ENCODE data around the gene SREBF1.

SREBF1 gene

DNA sequence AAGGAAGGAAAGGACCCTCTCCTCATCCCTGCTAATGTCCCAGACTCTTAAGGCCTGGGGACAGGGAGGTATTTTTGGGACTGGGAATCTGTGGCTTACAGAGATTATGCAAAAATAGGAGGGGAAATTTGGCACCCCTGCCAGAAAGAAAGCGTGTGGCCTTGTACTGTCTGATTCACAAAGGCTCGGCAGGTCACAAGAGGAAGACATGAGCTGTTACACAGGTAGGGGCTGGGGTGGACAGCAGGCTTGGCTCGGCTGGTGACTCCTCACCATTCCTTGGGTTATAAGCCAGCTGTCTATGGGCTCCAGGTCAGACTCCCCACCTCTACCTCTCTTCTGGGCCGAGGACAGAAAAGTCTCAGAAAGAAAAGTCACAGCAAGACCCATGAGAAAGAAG lies 20.7 kb upstream of the SREBF1 start:
- DNase-seq: no peak

DNA sequence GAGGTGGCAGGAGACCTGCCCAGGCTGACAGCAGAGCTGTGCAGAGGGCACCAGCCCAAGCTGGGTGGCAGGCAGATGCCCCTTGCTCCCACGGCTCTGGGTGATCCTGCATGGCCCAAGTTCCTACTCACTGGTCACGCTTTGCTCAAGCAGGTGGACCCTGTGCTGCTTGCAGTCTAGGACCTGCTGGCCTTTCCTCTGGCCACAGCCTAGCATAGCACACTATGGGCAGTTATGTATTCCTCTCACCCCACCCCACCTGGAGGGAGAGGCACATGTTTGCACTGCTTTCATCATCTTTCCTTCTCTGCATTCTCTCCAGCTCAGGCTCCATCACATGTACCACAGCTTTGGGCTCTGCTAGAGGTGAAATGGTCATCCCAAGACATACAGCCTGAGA lies 19.6 kb upstream of the SREBF1 start:
- no peak for DNase-seq

DNA sequence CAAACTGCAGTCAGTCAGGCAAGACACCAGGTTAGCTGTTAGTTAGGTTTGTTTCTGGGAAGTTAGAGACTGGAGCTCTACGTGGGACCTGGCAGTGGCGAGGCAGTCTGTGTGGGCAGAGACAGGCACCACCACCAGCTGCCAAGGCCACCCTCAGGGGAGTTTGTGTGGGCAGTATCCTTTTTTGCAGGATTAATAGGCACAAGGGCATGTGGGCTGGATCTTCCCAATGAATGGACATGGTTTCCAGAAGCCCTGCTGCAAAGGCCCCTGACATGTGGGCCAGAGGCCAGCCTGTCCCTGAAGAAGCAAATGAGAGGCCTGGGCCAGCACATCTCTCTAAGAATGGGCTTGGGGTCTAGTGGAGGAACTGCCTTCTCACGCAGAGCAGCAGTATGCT lies 19.2 kb upstream of the SREBF1 start:
- DNase-seq: no peak

DNA sequence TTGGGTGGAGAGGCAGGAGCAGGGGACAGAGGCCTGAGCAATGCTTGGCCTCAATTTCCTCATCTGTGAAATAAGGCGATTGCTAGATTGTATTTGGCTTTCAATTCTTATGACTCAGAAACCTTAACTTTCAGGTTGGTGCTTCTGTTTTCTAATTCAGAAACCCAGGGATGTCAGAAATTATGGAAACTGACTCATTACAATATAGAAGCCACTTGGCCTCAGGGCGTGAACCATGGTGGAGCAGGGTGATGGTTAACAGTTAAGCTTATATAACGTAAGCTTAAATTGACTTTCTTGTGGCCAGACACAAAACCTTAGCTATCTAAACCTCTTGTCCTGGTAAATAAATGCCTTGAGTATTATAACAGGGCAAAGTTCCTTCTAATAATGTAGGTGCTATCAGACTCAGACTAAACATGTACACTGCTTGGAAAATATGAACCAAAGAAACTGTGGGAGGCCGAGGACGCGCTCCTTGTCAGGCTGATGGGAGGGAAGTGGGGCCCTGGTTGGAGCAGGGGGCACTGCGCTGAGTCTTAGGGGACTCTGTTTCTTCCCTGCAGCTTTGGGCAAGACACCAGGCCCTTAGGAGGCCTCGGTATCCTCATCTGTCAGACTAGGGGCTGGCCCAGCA lies 17.1 kb upstream of the SREBF1 start:
- DNase-seq: no peak

DNA sequence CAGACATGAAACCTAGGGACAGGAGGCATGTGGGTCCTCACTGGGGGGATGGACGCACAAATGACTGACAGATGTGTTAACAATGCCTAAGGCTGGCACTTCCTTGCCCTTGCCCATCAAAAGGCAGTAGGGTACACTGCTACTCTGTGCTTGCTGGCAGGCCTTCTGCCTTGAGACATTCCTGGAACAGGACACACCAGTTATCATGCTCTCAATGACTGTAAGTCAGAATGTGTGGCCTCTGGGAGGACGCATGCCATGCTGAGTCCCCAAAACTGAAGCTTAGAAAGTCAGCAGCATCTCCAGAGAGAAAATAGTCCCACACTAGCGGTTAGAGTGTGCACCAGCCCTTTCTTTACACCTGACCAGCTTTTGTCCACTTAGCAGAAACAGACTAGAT lies 16.1 kb upstream of the SREBF1 start:
- no peak for DNase-seq

DNA sequence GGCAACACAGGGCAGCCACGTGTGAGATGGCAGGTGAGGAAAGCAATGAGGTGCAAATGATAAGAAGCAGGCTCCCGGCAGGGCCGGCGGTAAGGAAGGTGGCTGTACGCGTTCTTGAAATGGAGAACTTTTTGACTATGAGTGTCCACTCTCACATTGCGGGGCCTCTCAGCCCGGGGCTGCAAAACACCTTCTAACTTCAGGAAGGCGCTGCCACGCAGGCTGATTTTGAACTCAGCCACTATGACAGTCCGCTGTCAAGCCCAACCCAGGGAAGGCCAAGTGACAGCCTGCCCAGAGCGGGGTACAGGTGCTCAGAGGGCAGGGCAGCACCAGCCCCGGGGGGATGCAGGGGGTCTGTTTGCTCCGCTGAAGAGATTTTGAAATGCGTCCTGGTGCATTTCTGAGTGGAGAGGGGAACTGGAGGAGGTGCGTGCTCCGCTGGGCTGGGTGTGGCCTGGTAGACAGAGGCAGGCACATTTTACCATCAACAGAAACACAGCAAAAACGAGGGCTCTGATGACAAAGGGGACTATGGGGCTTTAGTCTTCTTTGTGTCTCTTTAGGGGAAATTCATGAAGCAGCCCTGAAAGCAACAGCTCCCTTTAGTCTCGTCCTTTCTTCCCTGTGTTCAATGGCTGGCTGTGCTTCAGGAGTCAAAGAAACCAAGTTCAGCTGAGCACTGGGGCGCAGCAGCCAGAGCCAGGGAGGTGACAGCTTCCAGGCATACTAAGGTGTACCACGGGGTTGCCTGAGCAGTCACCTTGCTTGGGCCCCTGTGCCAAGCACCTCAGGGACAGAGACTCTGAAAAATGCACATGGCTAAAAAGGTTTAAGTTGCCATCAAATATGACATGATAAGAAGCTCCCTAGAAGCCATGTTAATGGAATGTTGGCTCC lies 14.6 kb upstream of the SREBF1 start:
- no peak for DNase-seq

DNA sequence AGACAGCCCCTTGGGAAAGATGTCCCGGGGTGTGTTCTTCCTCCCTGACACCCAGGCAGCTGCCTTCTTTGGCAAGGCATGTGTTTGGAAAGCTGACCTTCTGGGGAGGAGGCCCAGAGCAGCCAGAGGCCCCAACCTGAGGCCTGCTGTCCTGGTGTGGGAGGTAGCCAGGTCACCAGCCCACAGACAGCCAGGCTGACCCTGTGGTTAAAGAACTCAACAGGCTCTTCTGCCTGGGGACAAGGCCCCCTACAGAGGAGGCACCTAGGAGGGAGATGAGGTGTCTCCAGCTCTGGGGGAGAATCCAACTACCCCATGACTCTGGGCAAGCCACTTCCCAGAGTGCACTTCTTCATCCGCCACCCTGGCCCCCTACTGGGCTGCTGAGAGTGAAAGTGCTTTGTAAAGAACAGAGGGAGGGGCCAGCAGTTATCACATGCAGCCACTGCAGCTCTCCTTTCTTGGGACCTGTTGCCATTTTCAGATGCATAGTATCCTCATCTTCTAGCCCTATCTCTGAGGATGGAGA lies 13.1 kb upstream of the SREBF1 start:
- peak; percentile 42 for DNase-seq

DNA sequence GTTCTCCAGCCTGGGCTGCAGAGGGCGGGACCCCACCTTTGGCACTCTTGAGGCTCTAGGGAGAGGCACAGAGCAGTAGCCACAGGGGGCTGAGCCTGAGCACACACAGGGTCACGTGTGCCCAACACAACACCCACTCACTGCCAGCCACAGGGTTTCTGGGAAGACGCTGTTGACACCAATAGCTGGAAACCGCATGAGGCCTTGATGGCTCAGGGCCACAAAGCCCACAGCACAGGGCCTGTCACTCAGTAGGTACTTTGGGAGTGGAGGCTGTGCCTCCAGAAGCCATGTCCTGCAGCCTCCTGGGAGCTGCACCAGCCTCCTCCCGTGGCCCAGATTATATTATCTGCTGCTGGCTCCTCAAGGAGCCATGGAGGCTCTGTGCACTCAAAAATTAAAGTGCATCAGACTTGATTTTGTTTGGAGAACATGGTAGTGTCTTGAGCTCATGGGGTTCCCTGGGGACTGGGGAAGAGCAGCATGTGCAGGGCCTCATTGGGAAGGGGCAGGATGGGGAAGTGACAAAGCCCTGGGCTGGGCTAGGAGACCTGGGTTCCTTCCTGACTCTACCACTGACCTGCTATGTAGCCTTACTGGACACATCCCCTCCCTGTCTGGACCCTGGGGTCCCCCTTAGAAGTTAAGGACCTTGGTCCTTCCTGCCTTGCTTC lies 12.5 kb upstream of the SREBF1 start:
- DNase-seq: peak; percentile 28

DNA sequence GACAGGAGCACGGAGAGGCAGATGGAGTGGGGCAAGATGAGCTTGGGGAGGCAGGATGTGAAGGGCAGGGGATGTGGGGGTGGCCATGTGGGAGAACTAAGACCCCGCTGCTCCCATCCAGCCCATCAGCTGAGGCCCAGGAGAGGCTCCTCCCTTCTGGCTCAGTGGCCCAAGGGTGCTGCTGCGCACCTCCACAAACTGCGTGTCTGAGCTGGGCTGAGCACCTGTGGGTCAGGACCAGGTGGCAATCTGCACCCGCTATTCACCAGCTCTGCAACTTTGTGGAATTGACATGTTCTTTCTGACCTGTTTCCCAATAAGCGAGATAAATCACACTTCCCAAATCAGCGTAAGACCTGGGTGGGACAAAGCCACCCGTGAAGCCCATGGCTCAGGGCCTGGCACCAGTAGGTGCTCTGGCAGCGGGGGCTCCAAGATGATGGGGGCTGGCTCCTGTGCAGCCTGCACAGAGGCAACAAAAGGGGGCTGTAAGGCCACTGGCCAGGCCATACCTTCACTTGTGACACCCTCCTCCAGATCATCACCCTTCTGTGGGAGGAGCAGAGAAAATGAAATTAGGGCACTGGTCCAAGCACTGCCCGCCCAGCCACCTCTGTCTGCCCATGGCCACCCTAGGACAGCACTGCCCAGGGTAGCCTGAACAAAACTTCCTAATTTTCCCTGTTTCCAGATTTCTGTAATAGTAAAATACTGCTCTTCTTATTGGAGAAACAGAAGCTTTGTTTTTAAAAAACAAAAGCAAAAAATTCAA lies 11.7 kb upstream of the SREBF1 start:
- no peak for DNase-seq

DNA sequence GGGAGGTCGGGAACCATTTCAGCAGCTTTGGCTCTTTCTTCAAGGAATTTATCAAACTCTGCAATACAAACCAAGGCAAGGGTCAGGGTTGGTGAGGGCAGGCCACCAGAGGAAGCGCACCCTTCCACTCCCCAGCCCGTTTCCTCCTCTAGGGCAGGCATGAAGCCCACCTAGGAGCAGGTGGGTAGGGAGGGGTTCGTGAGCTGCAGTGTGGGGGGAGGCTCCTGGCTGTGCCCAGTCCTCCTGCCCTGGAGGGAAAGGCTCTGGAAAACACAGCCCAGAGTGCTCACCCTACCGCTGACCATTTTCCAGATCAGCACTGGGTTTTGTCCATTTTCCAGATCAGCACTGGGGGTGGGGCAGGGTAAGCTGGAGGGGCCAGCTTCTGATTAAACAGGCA lies 10.9 kb upstream of the SREBF1 start:
- DNase-seq: no peak

DNA sequence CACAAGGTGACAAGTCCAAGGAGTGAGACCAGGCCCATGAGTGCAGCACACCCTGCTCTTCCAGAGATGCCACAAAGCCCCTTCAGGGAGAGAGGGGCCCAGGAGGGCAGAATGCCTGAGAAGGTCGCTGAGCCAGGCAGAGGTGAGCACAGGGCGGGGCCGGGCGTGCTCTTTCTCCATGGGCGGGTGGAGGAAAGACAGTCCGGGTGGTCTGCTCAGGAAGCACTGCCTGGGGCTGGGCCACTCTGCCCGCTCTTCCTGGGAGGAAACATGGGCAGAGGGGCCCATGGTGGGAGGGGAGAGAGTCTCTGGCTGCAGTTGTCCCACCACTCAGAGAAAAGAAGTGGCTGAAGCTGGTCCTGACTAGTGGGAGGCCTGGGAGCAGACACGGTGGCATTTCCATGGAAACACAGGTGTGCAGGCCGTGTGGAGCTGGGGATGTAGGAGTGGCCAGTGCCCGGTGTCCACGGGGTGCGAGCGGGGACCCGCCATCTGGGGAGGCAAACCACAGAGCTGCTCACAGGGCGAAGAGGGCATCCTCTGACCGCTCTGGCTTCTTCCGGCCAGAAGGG lies 10.4 kb upstream of the SREBF1 start:
- DNase-seq: no peak

DNA sequence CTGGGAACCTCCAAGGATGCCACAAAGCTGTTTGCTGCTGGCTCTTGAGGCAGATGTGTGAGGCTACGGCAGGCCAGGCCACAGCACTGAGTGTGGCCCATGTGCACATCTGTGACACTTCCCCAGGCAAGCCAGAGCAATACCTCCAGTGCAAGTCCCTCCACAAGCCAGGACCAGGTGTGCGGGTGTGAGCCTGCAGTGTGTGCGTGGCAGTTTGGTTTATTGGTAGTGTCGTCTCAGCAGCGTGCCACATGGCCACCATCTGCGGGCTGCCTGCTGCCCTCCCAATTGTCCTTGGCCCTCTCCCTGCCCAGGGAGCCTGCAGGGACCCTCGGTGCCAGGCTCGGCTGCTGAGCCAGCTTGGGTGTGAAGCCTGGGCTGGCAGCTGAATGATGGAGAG lies 9.9 kb upstream of the SREBF1 start:
- no peak for DNase-seq

DNA sequence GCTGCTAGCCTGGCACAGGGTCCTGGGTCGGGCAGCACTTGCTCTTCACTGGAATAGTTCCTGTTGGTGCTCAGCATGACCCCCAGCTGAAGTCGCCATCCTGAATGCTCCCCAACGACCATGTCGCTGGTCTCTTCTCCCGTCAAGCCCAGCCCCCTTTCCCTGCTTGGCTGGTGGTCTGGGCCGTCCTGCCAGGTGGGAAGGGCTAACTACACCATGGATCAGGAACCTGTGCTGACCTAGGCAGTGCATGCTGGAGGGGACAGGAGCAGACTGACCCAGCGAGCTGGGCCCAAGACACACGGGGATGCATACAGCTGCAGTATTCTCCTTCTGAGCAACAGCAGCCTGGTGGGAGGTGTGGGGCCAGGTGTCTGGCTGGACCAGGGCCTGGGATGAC lies 9.2 kb upstream of the SREBF1 start:
- no peak for DNase-seq

DNA sequence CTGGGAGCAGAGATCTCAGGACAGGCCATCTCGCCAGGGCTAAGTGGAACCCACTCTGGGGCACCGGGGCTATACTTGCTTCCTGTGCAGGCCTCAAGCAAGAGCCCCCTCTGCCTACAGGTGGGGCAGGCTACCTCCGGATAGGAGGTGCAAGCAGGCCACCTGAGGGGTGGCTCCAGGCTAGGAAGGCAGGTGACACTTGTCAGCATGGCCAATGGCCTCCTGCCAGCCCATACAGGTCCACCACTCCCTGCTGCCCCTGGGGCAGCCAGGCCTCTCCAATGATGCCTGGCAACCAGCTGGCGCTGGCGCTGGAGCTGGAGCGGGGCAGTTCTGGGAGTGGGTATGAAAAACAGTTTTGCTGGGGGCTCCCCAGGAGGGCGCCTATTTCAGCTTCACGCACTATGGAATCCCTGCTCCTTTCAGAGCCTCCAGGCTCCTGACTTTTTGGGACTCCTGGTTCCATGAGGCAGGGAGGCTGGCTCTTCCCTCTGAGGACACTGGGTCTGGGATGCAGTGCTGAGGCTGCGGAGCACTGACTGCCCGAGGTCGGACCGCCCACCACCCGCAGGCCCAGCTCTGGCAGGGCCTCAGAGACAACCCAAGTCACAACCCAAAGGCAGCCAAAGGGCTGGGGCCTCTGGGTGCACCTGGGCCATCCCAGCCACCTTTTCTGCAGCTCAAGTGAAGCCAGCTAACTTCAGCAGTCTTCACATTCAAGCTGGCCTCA lies 8.4 kb upstream of the SREBF1 start:
- no peak for DNase-seq

DNA sequence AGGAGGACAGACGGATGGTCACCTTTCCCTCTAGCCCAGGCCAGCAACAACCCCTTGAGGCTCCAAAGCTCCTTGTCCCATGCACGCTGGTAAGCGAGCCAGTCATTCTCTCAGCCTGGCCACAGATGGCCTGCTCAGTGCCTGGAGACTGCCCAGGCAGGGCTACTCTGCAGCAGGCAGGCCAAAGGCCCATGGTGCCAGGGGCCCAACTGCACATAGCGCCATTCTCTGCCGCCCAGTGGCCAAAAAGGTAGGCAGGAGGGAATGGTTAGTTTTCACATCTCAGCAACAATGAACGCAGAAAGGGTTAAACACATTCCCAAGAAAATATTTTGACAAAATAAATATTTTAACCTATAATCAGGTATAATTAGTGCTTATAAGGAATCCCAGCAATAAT lies 7.7 kb upstream of the SREBF1 start:
- DNase-seq: no peak

DNA sequence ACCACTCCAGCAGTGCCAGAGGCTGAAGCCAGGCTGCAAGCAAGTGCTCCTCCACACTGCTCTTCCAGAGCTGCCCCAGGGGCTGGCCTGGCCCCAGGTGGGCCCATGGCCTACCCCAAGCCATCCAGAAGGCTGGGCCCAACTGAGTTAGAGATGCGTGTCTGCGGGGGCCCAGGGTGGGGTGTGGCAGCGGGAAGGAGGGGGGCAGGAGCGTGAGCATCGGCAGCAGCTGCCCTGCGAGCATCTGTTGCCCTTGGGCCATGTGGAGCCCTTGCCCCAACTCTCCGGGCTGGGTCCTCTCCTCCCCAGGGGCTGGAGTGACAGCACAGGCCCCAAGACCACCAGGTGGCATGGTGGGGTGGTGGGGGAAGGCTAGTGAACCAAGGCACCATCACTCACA lies 7.3 kb upstream of the SREBF1 start:
- no peak for DNase-seq

DNA sequence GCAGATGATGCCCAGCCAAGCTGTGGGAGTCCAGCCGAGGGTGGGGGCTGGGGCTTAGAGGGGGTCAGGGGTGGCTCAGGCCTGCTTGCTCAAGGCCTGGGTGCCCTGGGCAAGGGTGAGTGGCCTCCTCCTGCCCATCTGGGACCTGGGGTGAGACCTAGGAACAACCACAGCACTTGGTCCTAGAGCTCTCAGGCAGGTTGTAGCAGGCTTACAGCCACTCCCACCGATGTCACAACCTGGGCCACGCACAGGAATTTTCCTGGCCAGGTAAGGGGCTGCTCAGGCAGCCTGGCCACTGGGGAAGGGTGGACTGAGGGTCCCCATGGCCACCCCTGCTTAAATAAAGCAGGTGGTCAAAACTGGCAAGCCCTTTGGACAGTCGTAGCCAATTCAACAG lies 6.3 kb upstream of the SREBF1 start:
- no peak for DNase-seq

DNA sequence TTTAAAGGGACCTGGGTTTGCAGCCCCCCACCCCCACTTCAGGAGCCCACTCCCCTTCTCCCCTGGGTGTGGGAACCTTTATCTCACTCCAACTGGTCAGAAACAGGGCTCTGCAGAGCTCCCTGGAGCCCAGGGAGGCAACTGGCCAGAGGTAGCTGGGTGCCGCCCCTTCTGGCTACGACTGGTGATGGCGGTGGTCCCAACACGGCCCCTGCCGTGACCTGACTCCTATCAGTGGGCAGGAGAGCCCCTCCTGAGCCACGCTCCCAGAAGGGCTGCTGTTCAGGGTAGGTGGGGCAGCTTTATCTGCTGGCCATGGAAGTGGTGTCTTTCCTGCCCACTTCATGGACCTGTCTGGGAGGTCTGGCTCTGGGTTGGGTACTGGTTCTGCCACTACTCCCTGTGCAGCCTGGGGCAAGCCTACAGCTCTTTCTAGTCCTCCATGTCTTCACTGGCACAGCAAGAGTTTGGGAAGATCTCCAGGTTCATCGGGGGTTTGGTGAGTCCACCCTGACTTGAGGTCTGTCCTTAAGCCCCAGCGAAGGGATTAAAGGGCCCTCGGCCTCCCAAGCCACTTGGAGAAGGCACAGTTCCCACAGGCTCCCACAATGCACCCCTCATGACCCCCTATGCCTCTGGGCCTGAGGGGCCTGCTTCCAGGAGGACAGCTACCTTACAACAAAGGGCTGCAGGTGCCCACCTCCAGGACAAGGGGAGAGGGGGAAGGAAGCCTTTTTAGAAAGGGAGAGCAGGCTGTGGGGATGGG lies 5.5 kb upstream of the SREBF1 start:
- DNase-seq: no peak

DNA sequence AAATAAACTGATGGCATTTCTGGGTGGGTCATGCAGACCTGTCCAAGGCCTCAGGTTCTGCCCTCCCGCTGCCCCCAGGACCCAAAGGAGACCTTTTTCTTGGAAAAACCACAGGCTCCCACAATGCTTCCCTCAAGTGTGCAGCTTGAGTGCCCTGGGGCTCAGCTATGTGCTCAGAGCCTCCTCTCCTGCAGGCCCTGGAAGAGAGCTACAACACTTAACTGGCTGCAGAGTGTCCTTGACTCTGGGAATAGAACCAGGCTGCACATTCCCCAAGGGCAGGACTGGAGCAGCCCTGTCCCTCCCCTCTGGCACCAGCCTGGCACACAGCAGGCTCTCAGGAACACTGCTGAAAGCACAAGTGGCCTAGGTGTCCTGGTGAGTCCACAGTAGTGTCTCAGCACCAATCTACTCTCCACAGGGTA lies 4.8 kb upstream of the SREBF1 start:
- no peak for DNase-seq

DNA sequence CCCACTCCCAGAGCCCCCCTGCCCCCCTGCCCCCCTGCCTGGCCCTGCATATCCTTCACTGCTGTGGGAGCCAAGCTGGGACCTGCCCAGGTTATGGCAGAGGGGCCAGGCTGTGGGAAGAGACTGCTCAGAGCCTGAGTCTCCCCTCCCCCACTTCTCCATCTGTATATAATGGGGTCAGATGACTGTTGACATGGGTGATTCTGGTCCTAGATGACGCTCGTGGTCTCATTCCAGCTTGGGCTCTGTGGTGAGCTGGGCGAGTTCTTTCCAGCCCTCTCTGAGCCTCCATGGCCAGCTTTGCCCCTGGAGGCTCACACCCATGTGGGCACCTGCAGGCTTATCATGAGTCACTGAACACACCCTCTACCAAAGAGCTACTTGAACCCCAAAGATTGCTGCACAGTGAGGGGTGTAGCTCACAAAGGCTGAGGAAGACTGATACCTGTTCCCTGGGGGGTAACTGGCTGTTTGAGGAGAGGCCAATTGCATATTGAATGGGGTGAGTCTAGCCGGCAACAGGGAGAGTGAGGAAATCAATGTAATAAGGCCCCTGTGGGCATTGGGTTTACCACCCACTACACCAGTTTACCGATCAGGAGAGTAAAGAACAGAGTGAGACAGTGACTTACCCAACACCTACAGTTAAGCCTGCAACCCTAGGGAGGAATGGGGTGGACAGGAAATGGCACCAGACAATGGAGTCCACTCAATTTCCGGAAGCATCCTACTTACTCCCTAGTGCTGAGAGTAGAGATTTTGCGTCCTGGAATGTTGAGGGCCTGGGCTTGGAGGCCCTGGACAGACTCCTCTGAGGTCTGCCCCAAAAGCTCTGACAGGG lies 4.2 kb upstream of the SREBF1 start:
- peak; percentile 23 for DNase-seq

Data from fibroblast of skin of right quadriceps (primary cell).